ENCODE measurements around the gene SHISA7. TPM values are rescaled to one million over a fixed set of nuclear protein-coding genes. Genes with fewer than 3 reads are reported as not detected.

Gene SHISA7
- total RNA-seq, 1 donor from 2014 or later, result 0.25 TPM

- Histone ChIP-seq H3K27ac (peak overlapping the region; percentile 95), H3K27me3 (no peaks in the 10 kb centered on the region), H3K4me1 (peaks cover 79% of the 10 kb centered on the region), H3K9me3 (no peaks in the 10 kb centered on the region), H3K4me3 (no peak overlapping the region), H3K36me3 (no peaks in the 10 kb centered on the region)
- intact Hi-C loops (cut with DNase I), result no loop called here
- TF ChIP-seq CTCF (IDR thresholded peaks at IDR 0.05), result no peak
- no peak for DNase-seq (ENCODE audit: extremely low spot score in 2 of 2)
Measured at GRCh38 chr19:55489711-55490477, 46.8 kb upstream of the SHISA7 start.

- no peak for DNase-seq (ENCODE audit: extremely low spot score in 2 of 2)
- no peaks in the 10 kb centered on the region for H3K27me3 ChIP-seq
- no peaks in the 10 kb centered on the region for H3K36me3 ChIP-seq
- intact Hi-C loops (cut with DNase I), result no loop called here
- H3K4me3 ChIP-seq, result peak overlapping the region; percentile 24 to 30
- H3K4me1 ChIP-seq, result peaks cover 81% of the 10 kb centered on the region
- H3K27ac ChIP-seq, result peak overlapping the region; percentile 95
- TF ChIP-seq CTCF (IDR thresholded peaks at IDR 0.05) (no peak), POLR2A (IDR thresholded peaks at IDR 0.05) (no peak), POLR2AphosphoS5 (IDR thresholded peaks at IDR 0.05; ENCODE audit: insufficient read depth in 1 of 2, low read depth in 1 of 2) (peak in 1 of 2 donors; percentile 18)
- H3K9me3 ChIP-seq, result no peaks in the 10 kb centered on the region
Measured at GRCh38 chr19:55488986-55489710, 46.0 kb upstream of the SHISA7 start.

- Histone ChIP-seq H3K36me3 (no peaks in the 10 kb centered on the region), H3K4me3 (peak within 1 kb of the TSS; percentile 30 to 35), H3K9me3 (no peaks in the 10 kb centered on the region), H3K27ac (peak within 1 kb of the TSS; percentile 95), H3K27me3 (no peaks in the 10 kb centered on the region), H3K4me1 (peaks cover 88% of the 10 kb centered on the region)
- intact Hi-C loops (cut with DNase I), result no loop called here
- TF ChIP-seq POLR2A (IDR thresholded peaks at IDR 0.05) (no peak), POLR2AphosphoS5 (IDR thresholded peaks at IDR 0.05; ENCODE audit: insufficient read depth in 1 of 2, low read depth in 1 of 2) (no peak), CTCF (IDR thresholded peaks at IDR 0.05) (no peak)
- no peak for DNase-seq (ENCODE audit: extremely low spot score in 2 of 2)
Measured at GRCh38 chr19:55487924-55488687, 45.0 kb upstream of the SHISA7 start, which contains the start of gene SSC5D. Gene SSC5D, plus strand, starts transcription at chr19:55488436. Its CDS starts 154 bp downstream, at chr19:55488590.

- Histone ChIP-seq H3K27me3 (no peaks in the 10 kb centered on the region), H3K9me3 (no peaks in the 10 kb centered on the region), H3K4me3 (peak overlapping the region; percentile 30 to 64), H3K36me3 (no peaks in the 10 kb centered on the region), H3K4me1 (peaks cover 80% of the 10 kb centered on the region), H3K27ac (peak overlapping the region; percentile 95)
- peak in 1 of 2 donors; percentile 90 for DNase-seq (ENCODE audit: extremely low spot score in 2 of 2)
- TF ChIP-seq POLR2A (IDR thresholded peaks at IDR 0.05) (no peak), CTCF (IDR thresholded peaks at IDR 0.05) (no peak), POLR2AphosphoS5 (IDR thresholded peaks at IDR 0.05; ENCODE audit: insufficient read depth in 1 of 2, low read depth in 1 of 2) (no peak)
- intact Hi-C loops (cut with DNase I), result no loop called here
Measured at GRCh38 chr19:55486971-55487923, 44.1 kb upstream of the SHISA7 start.
